ENCODE data around the gene ABCE1.

Gene ABCE1

GRCh38 chr4:145176641-145177432, 78.7 kb downstream of the ABCE1 start:
- DNase-seq (ENCODE audit: low read depth in 2 of 2, low spot score in 1 of 2), result no peak

GRCh38 chr4:145177511-145177905, 79.4 kb downstream of the ABCE1 start:
- no peak for DNase-seq (ENCODE audit: low read depth in 2 of 2, low spot score in 1 of 2)

- DNase-seq (ENCODE audit: low read depth in 2 of 2, low spot score in 1 of 2), result no peak
Measured at GRCh38 chr4:145177906-145178538, 79.9 kb downstream of the ABCE1 start.

- no peak for DNase-seq (ENCODE audit: low read depth in 2 of 2, low spot score in 1 of 2)
Measured at GRCh38 chr4:145178740-145179280, 80.7 kb downstream of the ABCE1 start.

Measured in stimulated activated CD8-positive, alpha-beta memory T cell treated with anti-CD3 and anti-CD28 coated beads, Interleukin-4, amount 100 ng/mL, for 1 hour (primary cell).